K562 (cell line): ENCODE measurements around the gene SAFB. TPM values are rescaled to one million over a fixed set of nuclear protein-coding genes. Genes with fewer than 3 reads are reported as not detected.

Experiments used
- ATAC-seq: fragments of 200-7000 bp; cut with Tn5 transposase; 3 replicates; pipeline ENCODE4 v1.9.1; 2020; ENCODE audit warnings: moderate library complexity
- BruUV-seq: library from RNA; stranded (reverse); fragments of 400-500 nt; replicated peaks from 2 replicates; lab custom pipeline; 2021; lab: Mats Ljungman, UMichigan
- CTCF ChIA-PET: fragments of 300-600 bp; formaldehyde crosslinking; extraction: SDS; loops from one replicate; lab custom pipeline; 2021; ENCODE audit warnings: low intra/inter-chr PET ratio; lab: Yijun Ruan, JAX
- POLR2A ChIA-PET: fragments of 300-600, 350-650 bp; sonication (Branson Sonifier 250); formaldehyde crosslinking; extraction: SDS; loops from one replicate; lab custom pipeline; 2021; ENCODE audit warnings: antibody characterized with exemption, inconsistent platforms; lab: Yijun Ruan, JAX
- DNase-seq, 4 experiments: peaks; one replicate each; pipeline versions ENCODE4 v3.0.0 to v3.0.0-alpha.2; 2011 to 2018; ENCODE audit warnings: low spot score in 3 of 4, mixed read lengths in 3 of 4; ENCODE audit errors: extremely low read depth in 1 of 4
- FAIRE-seq: peaks from 2 replicates; lab custom pipeline; 2011; peaks lifted over from hg19 to GRCh38; lab: Jason Lieb, UNC
- H2AFZ ChIP-seq: 2 replicates; pipeline ENCODE4 v1.6.0; 2011; ENCODE audit warnings: low read depth, low read length, control low read depth, inconsistent platforms
- H3K27ac ChIP-seq: fragments of 200-600 bp; 3 replicates; pipeline ENCODE4 v1.8.0; 2011; ENCODE audit warnings: low read depth, mild to moderate bottlenecking, control low read depth, inconsistent platforms, low read length, moderate library complexity, mixed read lengths; ENCODE audit errors: extremely low read depth
- H3K27me3 ChIP-seq, 2 experiments: fragments of 300-600 bp in 1 of 2; 2 replicates in 1 of 2; 3 replicates in 1 of 2; pipeline versions ENCODE4 v1.6.0 to v1.8.0; 2011; ENCODE audit warnings: inconsistent platforms in 2 of 2, low read length in 2 of 2, mild to moderate bottlenecking in 1 of 2, mixed read lengths in 1 of 2, moderate library complexity in 1 of 2; ENCODE audit not compliant: control insufficient read depth in 2 of 2, insufficient read depth in 2 of 2
- H3K36me3 ChIP-seq: fragments of 300-600 bp; 3 replicates; pipeline ENCODE4 v1.8.0; 2011; ENCODE audit warnings: mild to moderate bottlenecking, low read length, inconsistent platforms; ENCODE audit not compliant: control insufficient read depth, insufficient read depth
- H3K4me1 ChIP-seq, 2 experiments: fragments of 200-600 bp in 1 of 2; replicated peaks in 1 of 2; 2 replicates in 1 of 2; 3 replicates in 1 of 2; pipeline versions ENCODE4 v1.5.1 to v1.8.0; 2011; ENCODE audit warnings: inconsistent platforms in 2 of 2, low read length in 2 of 2, mild to moderate bottlenecking in 1 of 2, mixed read lengths in 1 of 2, moderate library complexity in 1 of 2; ENCODE audit not compliant: control insufficient read depth in 2 of 2, insufficient read depth in 2 of 2
- H3K4me2 ChIP-seq: 2 replicates; pipeline ENCODE4 v1.6.1; 2011; ENCODE audit warnings: low read length, control low read depth, inconsistent platforms, mixed read lengths; ENCODE audit not compliant: insufficient read depth
- H3K4me3 ChIP-seq: fragments of 200-600 bp; sonication (generic), shearing (Covaris generic); 2 replicates; pipeline ENCODE4 v1.5.1; 2016; ENCODE audit warnings: control low read depth, inconsistent platforms
- H3K79me2 ChIP-seq: fragments of 200-600 bp; 3 replicates; pipeline ENCODE4 v1.8.0; 2011; ENCODE audit warnings: low read length, inconsistent platforms; ENCODE audit not compliant: control insufficient read depth, insufficient read depth
- H3K9ac ChIP-seq, 2 experiments: 2 replicates each; pipeline versions ENCODE4 v1.6.0 to v1.6.1; 2011; ENCODE audit warnings: low read depth in 2 of 2, low read length in 2 of 2, control low read depth in 1 of 2, inconsistent platforms in 1 of 2, mild to moderate bottlenecking in 1 of 2, mixed read lengths in 1 of 2; ENCODE audit not compliant: insufficient read depth in 1 of 2
- H3K9me1 ChIP-seq: one replicate; pipeline ENCODE4 v1.6.0; 2011; ENCODE audit warnings: inconsistent platforms, mild to moderate bottlenecking, low read length, moderate library complexity; ENCODE audit not compliant: control insufficient read depth, insufficient read depth
- H3K9me3 ChIP-seq: replicated peaks from 2 replicates; pipeline ENCODE4 v1.5.1; 2011; ENCODE audit warnings: low read depth, low read length, inconsistent platforms; ENCODE audit not compliant: control insufficient read depth, insufficient read depth
- H4K20me1 ChIP-seq: replicated peaks from 2 replicates; pipeline ENCODE4 v1.6.1; 2011; ENCODE audit warnings: low read length, inconsistent platforms, mixed read lengths; ENCODE audit not compliant: control insufficient read depth, insufficient read depth
- CTBP1 ChIP-seq: fragments of 450-650 bp; IDR thresholded peaks from 2 replicates; pipeline ENCODE4 v1.6.1; 2016; ENCODE audit warnings: borderline replicate concordance
- ERF ChIP-seq: fragments of 450-650 bp; formaldehyde crosslinking; IDR thresholded peaks from 2 replicates; pipeline ENCODE4 v1.4.0; 2020; ENCODE audit warnings: mild to moderate bottlenecking, mixed read lengths
- MXD1 ChIP-seq: fragments of 250-450 bp; sonication (Bioruptor Pico); IDR thresholded peaks from 2 replicates; pipeline ENCODE4 v1.8.0; 2021; ENCODE audit warnings: borderline replicate concordance, mild to moderate bottlenecking, moderate library complexity; ENCODE audit not compliant: poor library complexity, severe bottlenecking
- NFIC ChIP-seq: fragments of 450-650 bp; IDR thresholded peaks from 2 replicates; pipeline ENCODE4 v1.6.1; 2017; ENCODE audit warnings: mild to moderate bottlenecking, inconsistent platforms
- POLR2G ChIP-seq: fragments of 200-400 bp; formaldehyde crosslinking; IDR thresholded peaks from 2 replicates; pipeline ENCODE4 v1.6.1; 2017; ENCODE audit warnings: low read depth, mild to moderate bottlenecking, antibody characterized with exemption, low read length, moderate library complexity
- RBFOX2 ChIP-seq: fragments of 200-400 bp; formaldehyde crosslinking; IDR thresholded peaks from 2 replicates; pipeline ENCODE4 v1.6.1; 2017; ENCODE audit warnings: low read depth, mild to moderate bottlenecking, low read length, moderate library complexity
- RBM22 ChIP-seq: fragments of 200-400 bp; formaldehyde crosslinking; IDR thresholded peaks from 2 replicates; pipeline ENCODE4 v1.6.1; 2018; ENCODE audit warnings: low read length, low read depth; ENCODE audit not compliant: poor library complexity, severe bottlenecking
- SUPT5H ChIP-seq: fragments of 450-650 bp; IDR thresholded peaks from 2 replicates; pipeline ENCODE4 v1.6.1; 2016
- ZBTB12 ChIP-seq: fragments of 250-450 bp; sonication (Bioruptor Pico); IDR thresholded peaks from 2 replicates; pipeline ENCODE4 v1.4.0; 2020
- ZNF740 ChIP-seq, 3 experiments: fragments of 200-800 bp in 1 of 3; sonication (Bioruptor generic) in 1 of 3; sonication (generic) in 1 of 3; formaldehyde crosslinking in 1 of 3; IDR thresholded peaks; 2 replicates each; pipeline versions ENCODE4 v1.6.1 to v1.8.0; 2016 to 2022; ENCODE audit warnings: mild to moderate bottlenecking in 2 of 3, missing compliant biosample characterization in 2 of 3, missing genetic modification characterization in 2 of 3, missing genetic modification reagents in 1 of 3
- WGBS: fragments of 100-300 bp; shearing (Covaris generic); methylation state at CpG from one replicate; pipeline ENCODE4 v1.1.6; 2016; ENCODE audit warnings: low coverage, mixed read lengths; ENCODE audit not compliant: insufficient coverage; ENCODE audit errors: missing lambda C conversion rate; 5-methylcytosine and 5-hydroxymethylcytosine counted together
- in situ Hi-C: fragments of 300-500 bp; cut with MboI; formaldehyde crosslinking; loops from 4 replicates; pipeline ENCODE4 v1.15.0; 2018; ENCODE audit warnings: inconsistent platforms, mixed read lengths
- intact Hi-C: fragments of 100-400 bp; cut with micrococcal nuclease; formaldehyde crosslinking; loops from 2 replicates; pipeline ENCODE4 v1.14.2; 2022
- polyA plus RNA-seq, 8 experiments: library from polyadenylated mRNA; depleted of rRNA in 4 of 8; stranded (reverse) in 5 of 8; unstranded in 3 of 8; fragments of >200 nt; fragmentation: Nextera tagmentation in 2 of 8; fragmentation: Illumina TruSeq in 1 of 8; extraction: Ambion mirVana in 2 of 8; extraction: Trizol in 1 of 8; gene quantifications; 2 replicates each; pipeline versions ENCODE4 v1.2.1 to v1.2.3, GENCODE V29; 2011 to 2014; ENCODE audit warnings: inconsistent platforms in 1 of 8, missing spikeins in 1 of 8
- total RNA-seq, 7 experiments: library from RNA; depleted of rRNA in 6 of 7; stranded (reverse); fragments of >200 nt in 6 of 7; fragmentation: Illumina TruSeq in 2 of 7; extraction: Trizol in 2 of 7; gene quantifications; 2 replicates each; pipeline versions ENCODE4 v1.2.1 to v1.2.3, GENCODE V29; 2011 to 2021; ENCODE audit warnings: low replicate concordance in 1 of 7

Gene SAFB
- total and polyA plus RNA-seq, 9 of the 15 experiments (the other 6 are each of a cell fraction or from before 2014, with no cell fraction given) = 1.1 to 151 (median 83.1) TPM

GRCh38 chr19:5587661-5588060 is 35.2 kb upstream of the SAFB start:
- ChIA-PET CTCF (no interaction called here), POLR2A (interaction anchor here (1.1 to 1.2 kb wide), 2 partner anchors 12 to 22 kb away, joined by 3 read pairs; no protein-coding TSS in a partner anchor)
- Histone ChIP-seq H3K9me1 (no peaks in the 10 kb centered on the region), H3K4me3 (no peak overlapping the region), H3K27ac (no peak overlapping the region), H3K27me3 (no peaks in the 10 kb centered on the region), H3K4me1 (peaks cover 14 to 41% of the 10 kb centered on the region in 2 experiments), H3K9me3 (no peaks in the 10 kb centered on the region), H3K79me2 (peaks cover 3% of the 10 kb centered on the region; the same call in 2 of the 3 replicates), H2AFZ (no peak overlapping the region), H3K4me2 (no peak overlapping the region), H4K20me1 (no peaks in the 10 kb centered on the region; the same call in 1 of the 2 replicates), H3K9ac (peak overlapping the region in 1 of 2 experiments; percentile 40; a peak in 1 of 4 replicates), H3K36me3 (peaks cover 85% of the 10 kb centered on the region; the same call in 2 of the 3 replicates)
- intact Hi-C loops (no loop called here), in situ Hi-C loops (no loop called here)
- DNase-seq (no peak), ATAC-seq (no peak), FAIRE-seq (no peak)
- no TSS peak for BruUV-seq
- 88% methylated on average over 22 of the region's 23 CpGs for WGBS
- peak; percentile 42 for TF ChIP-seq NFIC
- no peak for TF ChIP-seq ZBTB12
- no peak for TF ChIP-seq MXD1 (CRISPR knock-in tag)
- 0 out of 2 replicates have a peak, but pooled peaks have one; percentile 33 for TF ChIP-seq SUPT5H
- TF ChIP-seq RBM22 = peak; percentile 52
- TF ChIP-seq ZNF740 (CRISPR knock-in tag; IDR thresholded peaks at IDR 0.05) = no peak
- TF ChIP-seq ZNF740 (tag; IDR thresholded peaks at IDR 0.05) = no peak
- peak; percentile 58 for TF ChIP-seq POLR2G
- TF ChIP-seq RBFOX2 = 0 out of 2 replicates have a peak, but pooled peaks have one; percentile 43
- no peak for TF ChIP-seq ERF
- TF ChIP-seq CTBP1 = no peak
